ENCODE measurements around the gene DENND1A.

Gene DENND1A

DNA sequence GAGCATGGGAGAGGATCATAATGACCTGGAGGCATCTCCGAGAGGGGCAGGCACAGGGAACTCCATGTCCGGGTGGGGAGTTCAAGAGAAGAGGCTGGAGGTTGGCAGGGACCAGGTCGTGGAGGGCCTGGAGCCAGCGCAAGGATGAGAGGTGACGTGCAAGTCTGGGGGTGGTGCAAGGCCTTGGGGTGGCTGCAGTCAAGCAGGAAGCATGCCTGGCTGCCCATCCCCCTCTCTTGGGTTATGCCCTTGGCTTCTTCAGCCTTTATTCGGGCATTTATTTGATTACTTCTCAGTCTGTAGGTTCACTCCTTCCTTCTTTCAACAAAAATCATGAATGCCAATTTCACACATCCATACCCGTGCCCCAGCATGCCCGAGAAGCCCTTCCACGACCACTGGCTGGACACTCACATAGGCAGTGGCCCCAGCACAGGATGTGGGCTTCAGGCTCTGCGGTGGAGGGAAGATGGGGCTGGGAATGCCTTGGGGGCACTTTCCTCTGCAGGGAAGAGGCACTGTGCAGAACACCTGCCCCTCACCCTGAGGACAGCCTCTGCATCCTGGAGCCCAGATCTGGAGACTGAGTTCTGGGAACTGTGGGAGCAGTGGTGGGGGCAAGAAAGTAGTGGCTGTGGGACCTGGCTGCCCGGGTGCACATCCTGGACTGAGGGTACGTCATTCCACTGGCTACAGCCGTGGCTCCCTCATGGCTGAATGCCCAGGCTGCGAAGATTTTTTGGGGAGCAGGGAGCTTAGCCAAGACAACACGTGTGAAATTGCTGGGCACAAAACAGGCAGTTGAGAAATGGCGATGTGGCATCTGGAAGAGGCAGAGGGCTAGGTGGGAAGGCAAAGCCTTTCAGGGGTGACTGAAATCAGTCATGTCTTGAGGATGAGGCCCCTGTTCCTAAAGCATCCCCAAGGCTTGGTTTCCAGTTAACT is 535.4 kb downstream of the DENND1A start:
- H3K4me3 ChIP-seq (ENCODE audit: low read depth, low read length), result no peak overlapping the region
- DNase-seq (ENCODE audit: low read depth), result no peak
- TF ChIP-seq, protein P1, sequence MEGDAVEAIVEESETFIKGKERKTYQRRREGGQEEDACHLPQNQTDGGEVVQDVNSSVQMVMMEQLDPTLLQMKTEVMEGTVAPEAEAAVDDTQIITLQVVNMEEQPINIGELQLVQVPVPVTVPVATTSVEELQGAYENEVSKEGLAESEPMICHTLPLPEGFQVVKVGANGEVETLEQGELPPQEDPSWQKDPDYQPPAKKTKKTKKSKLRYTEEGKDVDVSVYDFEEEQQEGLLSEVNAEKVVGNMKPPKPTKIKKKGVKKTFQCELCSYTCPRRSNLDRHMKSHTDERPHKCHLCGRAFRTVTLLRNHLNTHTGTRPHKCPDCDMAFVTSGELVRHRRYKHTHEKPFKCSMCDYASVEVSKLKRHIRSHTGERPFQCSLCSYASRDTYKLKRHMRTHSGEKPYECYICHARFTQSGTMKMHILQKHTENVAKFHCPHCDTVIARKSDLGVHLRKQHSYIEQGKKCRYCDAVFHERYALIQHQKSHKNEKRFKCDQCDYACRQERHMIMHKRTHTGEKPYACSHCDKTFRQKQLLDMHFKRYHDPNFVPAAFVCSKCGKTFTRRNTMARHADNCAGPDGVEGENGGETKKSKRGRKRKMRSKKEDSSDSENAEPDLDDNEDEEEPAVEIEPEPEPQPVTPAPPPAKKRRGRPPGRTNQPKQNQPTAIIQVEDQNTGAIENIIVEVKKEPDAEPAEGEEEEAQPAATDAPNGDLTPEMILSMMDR (conservative IDR thresholded peaks at IDR 0.05; ENCODE audit: low read depth, low read length), result no peak

DNA sequence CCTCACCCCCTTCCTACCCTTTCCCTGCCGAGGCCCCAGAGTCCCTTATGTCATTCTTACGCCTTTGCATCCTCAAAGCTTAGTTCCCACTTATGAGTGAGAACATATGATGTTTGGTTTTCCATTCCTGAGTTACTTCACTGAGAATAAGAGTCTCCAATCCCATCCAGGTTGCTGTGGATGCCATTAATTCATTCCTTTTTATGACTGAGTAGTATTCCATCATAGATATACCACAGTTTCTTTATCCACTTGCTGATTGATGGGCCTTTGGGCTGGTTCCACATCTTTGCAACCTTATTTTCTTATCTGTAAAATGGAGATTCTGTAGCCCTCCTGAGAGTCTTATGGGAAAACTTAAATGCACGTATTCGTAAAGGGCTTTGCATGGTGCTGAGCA is 537.1 kb downstream of the DENND1A start:
- TF ChIP-seq, protein P1 (conservative IDR thresholded peaks at IDR 0.05; ENCODE audit: low read depth, low read length), result no peak
- no peak for DNase-seq (ENCODE audit: low read depth)
- H3K4me3 ChIP-seq (ENCODE audit: low read depth, low read length), result no peak overlapping the region

DNA sequence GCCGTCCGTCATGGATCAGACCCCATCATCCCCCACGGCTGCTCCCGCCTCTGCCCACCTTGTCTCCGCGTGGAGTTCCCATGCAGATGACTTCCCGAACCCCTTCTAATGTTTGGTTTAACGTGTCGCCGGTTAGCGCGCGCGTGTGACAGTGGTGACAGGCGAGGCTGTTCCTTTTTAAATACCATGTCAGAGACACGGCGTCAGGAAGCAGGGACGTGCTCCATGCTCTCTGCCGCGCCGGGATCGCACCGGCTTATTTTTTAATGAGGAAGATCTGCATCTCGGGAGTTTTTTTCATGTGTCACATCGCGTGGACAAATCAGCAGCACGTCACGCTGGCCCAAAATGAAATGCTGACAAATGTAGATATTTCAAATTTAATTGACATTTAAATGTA is 538.0 kb downstream of the DENND1A start:
- no peak overlapping the region for H3K4me3 ChIP-seq (ENCODE audit: low read depth, low read length)
- no peak for DNase-seq (ENCODE audit: low read depth)
- TF ChIP-seq, protein P1 (conservative IDR thresholded peaks at IDR 0.05; ENCODE audit: low read depth, low read length), result no peak

DNA sequence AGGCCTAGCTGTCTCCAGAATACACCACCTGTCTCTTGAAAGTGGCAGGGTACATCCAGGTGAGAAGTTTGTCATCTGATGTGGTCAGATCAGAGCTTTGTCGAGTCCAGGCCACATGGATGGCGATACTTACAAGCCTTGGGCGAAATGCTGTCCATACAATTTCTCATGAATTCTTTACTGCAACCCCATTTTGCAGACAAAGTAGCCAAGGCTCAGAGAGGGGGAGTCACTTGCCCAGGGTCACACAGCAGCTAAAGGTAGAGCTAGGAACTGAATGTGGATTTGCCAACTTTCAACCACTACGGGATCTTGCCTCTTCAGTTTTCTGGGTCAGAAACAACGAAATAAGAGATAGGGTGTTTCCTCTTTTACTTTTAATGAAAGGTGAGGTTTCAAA is 538.7 kb downstream of the DENND1A start:
- H3K4me3 ChIP-seq (ENCODE audit: low read depth, low read length), result no peak overlapping the region
- TF ChIP-seq, protein P1 (conservative IDR thresholded peaks at IDR 0.05; ENCODE audit: low read depth, low read length), result no peak
- no peak for DNase-seq (ENCODE audit: low read depth)

DNA sequence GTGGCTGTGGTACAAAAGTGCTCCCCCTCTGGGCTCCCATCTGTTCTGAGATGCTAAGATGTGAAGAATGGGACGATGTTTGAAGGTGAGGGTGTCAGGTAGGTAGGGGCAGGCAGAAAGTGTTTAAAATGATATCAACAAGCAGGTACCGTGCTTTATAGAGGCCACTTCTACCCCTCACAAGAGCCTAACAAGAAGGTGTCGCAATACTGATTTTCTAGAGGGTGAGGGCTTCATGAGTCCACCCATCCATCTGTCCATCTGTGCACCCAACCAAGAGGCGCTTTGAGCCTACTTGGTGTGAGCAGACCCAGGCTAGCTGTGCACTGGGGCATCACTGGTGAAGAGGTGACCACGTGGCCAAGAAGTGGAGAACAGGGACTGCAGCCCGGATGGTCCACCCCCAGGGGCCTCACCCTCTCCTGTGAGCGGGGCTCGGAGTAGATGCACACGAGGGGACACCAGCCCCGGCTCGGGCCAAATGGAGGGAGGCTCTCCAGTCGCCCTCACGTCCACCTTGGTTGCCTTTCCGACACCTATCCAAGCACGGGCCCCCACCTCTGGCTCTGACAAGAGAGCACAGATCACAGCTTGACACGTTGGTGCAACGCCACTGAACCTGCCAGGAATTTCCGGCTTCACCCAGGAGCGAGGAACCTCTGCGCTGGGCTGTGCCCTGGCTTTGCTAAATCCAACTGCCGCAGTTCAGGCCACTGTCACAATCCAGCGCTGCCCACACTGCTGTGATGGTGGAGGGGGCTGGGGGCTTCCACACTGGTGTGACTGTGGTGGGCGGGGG is 539.4 kb downstream of the DENND1A start:
- TF ChIP-seq, protein P1 (conservative IDR thresholded peaks at IDR 0.05; ENCODE audit: low read depth, low read length), result no peak
- no peak for DNase-seq (ENCODE audit: low read depth)
- no peak overlapping the region for H3K4me3 ChIP-seq (ENCODE audit: low read depth, low read length)

DNA sequence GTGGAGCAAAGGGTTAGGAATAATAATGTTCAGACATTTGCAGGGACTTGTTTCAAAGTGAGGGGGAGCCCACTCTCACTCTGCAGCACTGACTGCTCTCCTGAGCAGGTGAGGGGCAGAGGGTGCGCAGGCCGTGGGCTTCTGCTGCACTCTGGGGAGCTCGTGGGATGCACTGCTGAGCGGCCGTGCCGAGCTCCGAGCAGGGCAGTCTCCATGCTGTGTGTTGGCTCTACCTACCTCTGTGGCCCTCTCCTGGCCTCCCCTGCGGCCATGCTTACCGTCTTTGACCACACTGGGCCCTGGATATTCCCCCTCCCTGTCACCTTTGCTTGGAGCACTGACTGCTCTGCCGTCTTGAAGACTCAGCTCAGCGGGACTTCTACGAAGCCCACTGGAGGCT is 540.2 kb downstream of the DENND1A start:
- no peak overlapping the region for H3K4me3 ChIP-seq (ENCODE audit: low read depth, low read length)
- no peak for DNase-seq (ENCODE audit: low read depth)
- TF ChIP-seq, protein P1 (conservative IDR thresholded peaks at IDR 0.05; ENCODE audit: low read depth, low read length), result no peak
